ENCODE measurements around the gene ANKRD29.

DNA sequence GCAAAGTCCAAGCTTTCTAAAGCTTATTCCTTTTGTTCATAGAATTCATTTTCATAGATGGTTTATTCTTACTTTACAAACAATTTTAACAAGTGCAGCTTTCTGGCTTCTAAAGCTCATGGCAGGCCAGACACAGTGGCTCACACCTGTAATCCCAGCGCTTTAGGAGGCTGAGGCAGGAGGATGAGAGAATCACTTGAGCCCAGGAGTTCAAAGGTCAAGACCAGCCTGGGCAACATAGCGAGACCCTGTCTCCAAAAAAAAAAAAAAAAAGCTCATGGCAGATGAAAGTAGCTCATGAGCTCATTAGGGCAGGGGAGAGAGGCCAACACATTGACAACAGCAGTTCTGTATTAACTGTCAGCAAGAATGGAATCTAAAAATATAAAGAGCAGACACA lies 48.3 kb downstream of the ANKRD29 start:
- TF ChIP-seq, protein P1, sequence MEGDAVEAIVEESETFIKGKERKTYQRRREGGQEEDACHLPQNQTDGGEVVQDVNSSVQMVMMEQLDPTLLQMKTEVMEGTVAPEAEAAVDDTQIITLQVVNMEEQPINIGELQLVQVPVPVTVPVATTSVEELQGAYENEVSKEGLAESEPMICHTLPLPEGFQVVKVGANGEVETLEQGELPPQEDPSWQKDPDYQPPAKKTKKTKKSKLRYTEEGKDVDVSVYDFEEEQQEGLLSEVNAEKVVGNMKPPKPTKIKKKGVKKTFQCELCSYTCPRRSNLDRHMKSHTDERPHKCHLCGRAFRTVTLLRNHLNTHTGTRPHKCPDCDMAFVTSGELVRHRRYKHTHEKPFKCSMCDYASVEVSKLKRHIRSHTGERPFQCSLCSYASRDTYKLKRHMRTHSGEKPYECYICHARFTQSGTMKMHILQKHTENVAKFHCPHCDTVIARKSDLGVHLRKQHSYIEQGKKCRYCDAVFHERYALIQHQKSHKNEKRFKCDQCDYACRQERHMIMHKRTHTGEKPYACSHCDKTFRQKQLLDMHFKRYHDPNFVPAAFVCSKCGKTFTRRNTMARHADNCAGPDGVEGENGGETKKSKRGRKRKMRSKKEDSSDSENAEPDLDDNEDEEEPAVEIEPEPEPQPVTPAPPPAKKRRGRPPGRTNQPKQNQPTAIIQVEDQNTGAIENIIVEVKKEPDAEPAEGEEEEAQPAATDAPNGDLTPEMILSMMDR (IDR thresholded peaks at IDR 0.05; ENCODE audit: insufficient read depth, low read length), result no peak
- no peak for TF ChIP-seq REST (IDR thresholded peaks at IDR 0.05; ENCODE audit: insufficient replicate concordance, low read depth)
- no peak for TF ChIP-seq POLR2AphosphoS5 (IDR thresholded peaks at IDR 0.05; ENCODE audit: low read depth)
- no peak for TF ChIP-seq SPI1 (IDR thresholded peaks at IDR 0.05; ENCODE audit: borderline replicate concordance, low read depth)

Data from HL-60 (cell line).